OCI-LY1 (cell line): Measurements from ENCODE around the gene GPR50.

ENCODE experiments used
- H2AFZ ChIP-seq: fragments of 200-600 bp; sonication (generic), shearing (Covaris generic); 2 replicates; pipeline ENCODE4 v1.6.0; 2014; ENCODE audit warnings: antibody characterized with exemption, mild to moderate bottlenecking, low read length
- H3F3A ChIP-seq: fragments of 200-600 bp; sonication (generic), shearing (Covaris generic); 2 replicates; pipeline ENCODE4 v1.6.0; 2014; ENCODE audit warnings: mild to moderate bottlenecking, antibody characterized with exemption, low read length, moderate library complexity; ENCODE audit not compliant: insufficient read depth
- H3K27ac ChIP-seq: fragments of 200-600 bp; sonication (generic); 2 replicates; pipeline ENCODE4 v1.5.1; 2014; ENCODE audit warnings: low read length, mixed run types, mild to moderate bottlenecking, low read depth; ENCODE audit not compliant: poor library complexity, severe bottlenecking
- H3K27me3 ChIP-seq: fragments of 200-600 bp; sonication (generic); 2 replicates; pipeline ENCODE4 v1.6.0; 2014; ENCODE audit warnings: antibody characterized with exemption, mild to moderate bottlenecking, low read length, moderate library complexity; ENCODE audit not compliant: insufficient read depth
- H3K36me3 ChIP-seq: fragments of 200-600 bp; sonication (generic); 2 replicates; pipeline ENCODE4 v1.6.1; 2014; ENCODE audit warnings: mild to moderate bottlenecking, antibody characterized with exemption, low read length, moderate library complexity, mixed read lengths; ENCODE audit not compliant: insufficient read depth
- H3K4me1 ChIP-seq: fragments of 200-600 bp; sonication (generic); 2 replicates; pipeline ENCODE4 v1.5.1; 2014; ENCODE audit warnings: mild to moderate bottlenecking, low read length, moderate library complexity; ENCODE audit not compliant: insufficient read depth, severe bottlenecking
- H3K4me2 ChIP-seq: fragments of 200-600 bp; sonication (generic), shearing (Covaris generic); 2 replicates; pipeline ENCODE4 v1.6.1; 2014; ENCODE audit warnings: low read length
- H3K4me3 ChIP-seq: fragments of 200-600 bp; sonication (generic); 2 replicates; pipeline ENCODE4 v1.5.1; 2014; ENCODE audit warnings: low read length, low read depth, mild to moderate bottlenecking, mixed read lengths; ENCODE audit not compliant: poor library complexity, severe bottlenecking
- H3K79me2 ChIP-seq: fragments of 200-600 bp; shearing (Covaris generic); 2 replicates; pipeline ENCODE4 v1.6.1; 2016; ENCODE audit warnings: mixed run types, low read length, mixed read lengths; ENCODE audit not compliant: insufficient read depth
- H3K9ac ChIP-seq: fragments of 200-600 bp; sonication (generic), shearing (Covaris generic); 2 replicates; pipeline ENCODE4 v1.6.1; 2014; ENCODE audit warnings: mild to moderate bottlenecking, low read length, mixed read lengths
- H3K9me2 ChIP-seq: fragments of 200-600 bp; sonication (generic), shearing (Covaris generic); 2 replicates; pipeline ENCODE4 v1.6.1; 2014; ENCODE audit warnings: low read depth, mild to moderate bottlenecking, low read length, mixed read lengths
- H3K9me3 ChIP-seq: fragments of 200-600 bp; shearing (Covaris generic); 2 replicates; pipeline ENCODE4 v1.6.1; 2014; ENCODE audit warnings: low read length, mixed read lengths
- H4K20me1 ChIP-seq: fragments of 200-600 bp; sonication (generic), shearing (Covaris generic); 2 replicates; pipeline ENCODE4 v1.6.0; 2016; ENCODE audit warnings: mild to moderate bottlenecking, low read length; ENCODE audit not compliant: insufficient read depth
- CTCF ChIP-seq: fragments of 200-600 bp; sonication (generic), shearing (Covaris generic); IDR thresholded peaks from 2 replicates; pipeline ENCODE4 v1.5.1; 2017; ENCODE audit warnings: mild to moderate bottlenecking, antibody characterized with exemption, low read length, moderate library complexity, mixed read lengths
- EZH2 ChIP-seq: fragments of 200-600 bp; sonication (generic), shearing (Covaris generic); IDR thresholded peaks from 2 replicates; pipeline ENCODE4 v1.8.0; 2017; ENCODE audit warnings: borderline replicate concordance, mixed run types, mild to moderate bottlenecking, antibody characterized with exemption, low read length, moderate library complexity, mixed read lengths

Gene GPR50

GRCh38 chrX:151183233-151183753 lies 6.9 kb downstream of the GPR50 start:
- no peaks in the 10 kb centered on the region for H3K79me2 ChIP-seq
- no peaks in the 10 kb centered on the region for H4K20me1 ChIP-seq
- no peaks in the 10 kb centered on the region for H3K4me1 ChIP-seq
- H3K27ac ChIP-seq: no peak overlapping the region
- no peaks in the 10 kb centered on the region for H3F3A ChIP-seq
- no peaks in the 10 kb centered on the region for H3K27me3 ChIP-seq
- no peaks in the 10 kb centered on the region for H3K9me2 ChIP-seq
- no peak overlapping the region for H2AFZ ChIP-seq
- H3K9ac ChIP-seq: no peak overlapping the region
- H3K36me3 ChIP-seq: no peaks in the 10 kb centered on the region
- no peaks in the 10 kb centered on the region for H3K9me3 ChIP-seq
- H3K4me3 ChIP-seq: no peak overlapping the region
- H3K4me2 ChIP-seq: no peak overlapping the region
- TF ChIP-seq EZH2: no peak
- no peak for TF ChIP-seq CTCF

GRCh38 chrX:151183912-151184565 lies 7.7 kb downstream of the GPR50 start:
- Histone ChIP-seq H2AFZ (no peak overlapping the region), H3K9me3 (no peaks in the 10 kb centered on the region), H3K4me3 (no peak overlapping the region), H3K27ac (no peak overlapping the region), H3F3A (no peaks in the 10 kb centered on the region), H3K36me3 (no peaks in the 10 kb centered on the region), H3K4me1 (no peaks in the 10 kb centered on the region), H3K27me3 (no peaks in the 10 kb centered on the region), H3K4me2 (no peak overlapping the region), H3K79me2 (no peaks in the 10 kb centered on the region), H4K20me1 (no peaks in the 10 kb centered on the region), H3K9ac (no peak overlapping the region), H3K9me2 (no peaks in the 10 kb centered on the region)
- TF ChIP-seq CTCF (no peak), EZH2 (no peak)

GRCh38 chrX:151184705-151185104 lies 8.3 kb downstream of the GPR50 start:
- Histone ChIP-seq H3K9me3 (no peaks in the 10 kb centered on the region), H3K9ac (no peak overlapping the region), H3K27me3 (no peaks in the 10 kb centered on the region), H3K4me2 (no peak overlapping the region), H3K79me2 (no peaks in the 10 kb centered on the region), H2AFZ (no peak overlapping the region), H3K9me2 (no peaks in the 10 kb centered on the region), H4K20me1 (no peaks in the 10 kb centered on the region), H3F3A (no peaks in the 10 kb centered on the region), H3K27ac (no peak overlapping the region), H3K4me1 (no peaks in the 10 kb centered on the region), H3K36me3 (no peaks in the 10 kb centered on the region), H3K4me3 (no peak overlapping the region)
- no peak for TF ChIP-seq CTCF
- no peak for TF ChIP-seq EZH2
